Peyer's patch (tissue), 4 donors: ENCODE results near the gene TRAF3IP3.

Source experiments
- POLR2A ChIP-seq, 2 donors: fragments of 450-650 bp; IDR thresholded peaks; one replicate each; pipeline ENCODE4 v1.5.1; 2017; ENCODE audit warnings: antibody characterized with exemption in 2 of 2, mild to moderate bottlenecking in 2 of 2, moderate library complexity in 2 of 2
- TF ChIP-seq, protein P1 (sequence below), 6 experiments: fragments of 450-650 bp in 4 of 6; fragments of 200-600 bp in 2 of 6; sonication (generic) in 1 of 6; IDR thresholded peaks; one replicate each; pipeline ENCODE4 v1.5.1; 2017 to 2019; ENCODE audit warnings: antibody characterized with exemption in 6 of 6, mild to moderate bottlenecking in 3 of 6, moderate library complexity in 1 of 6

DNA sequence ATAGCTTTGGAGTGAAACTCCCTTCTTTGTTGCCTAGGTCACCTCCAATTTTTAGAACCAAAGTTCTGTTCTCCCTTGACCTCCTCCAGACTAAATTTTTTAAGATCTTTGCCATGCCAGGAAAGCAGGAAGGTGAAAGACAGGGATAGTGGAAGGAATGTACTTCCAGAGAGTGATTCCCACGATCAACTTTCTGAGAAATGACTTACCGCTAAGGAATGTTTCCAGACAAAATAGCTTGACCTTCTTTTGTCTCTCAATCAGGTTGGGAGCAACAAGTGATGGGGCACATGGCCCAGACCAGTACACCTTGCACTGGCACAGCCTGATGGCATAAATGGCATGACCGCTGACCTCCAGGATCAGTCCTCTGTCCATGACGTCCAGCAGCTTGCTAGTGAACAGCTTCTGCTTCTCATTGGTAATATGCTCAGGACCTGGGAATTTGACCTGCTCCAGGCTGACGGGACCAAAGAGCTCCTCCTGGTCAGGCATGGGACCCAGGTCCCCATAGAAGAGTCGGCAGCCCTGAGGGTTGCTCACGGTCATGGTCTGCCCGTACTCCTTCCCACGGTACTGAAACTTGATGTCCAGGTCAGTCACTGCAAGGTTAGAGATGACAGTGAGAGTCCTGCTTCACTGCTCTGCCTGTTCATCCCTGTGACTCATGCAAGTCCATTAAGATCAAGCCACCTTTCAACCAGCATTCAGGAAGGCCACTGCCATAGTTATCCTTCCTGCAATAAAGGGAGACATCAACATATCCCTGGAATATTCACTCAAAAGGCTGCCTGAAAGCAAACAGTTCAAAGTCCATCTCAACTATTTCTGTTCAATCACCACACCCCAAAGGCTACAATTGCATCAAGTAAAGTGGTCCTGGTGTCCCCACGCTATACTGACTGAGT lies 34.7 kb downstream of the TRAF3IP3 start:
- TF ChIP-seq, protein P1, sequence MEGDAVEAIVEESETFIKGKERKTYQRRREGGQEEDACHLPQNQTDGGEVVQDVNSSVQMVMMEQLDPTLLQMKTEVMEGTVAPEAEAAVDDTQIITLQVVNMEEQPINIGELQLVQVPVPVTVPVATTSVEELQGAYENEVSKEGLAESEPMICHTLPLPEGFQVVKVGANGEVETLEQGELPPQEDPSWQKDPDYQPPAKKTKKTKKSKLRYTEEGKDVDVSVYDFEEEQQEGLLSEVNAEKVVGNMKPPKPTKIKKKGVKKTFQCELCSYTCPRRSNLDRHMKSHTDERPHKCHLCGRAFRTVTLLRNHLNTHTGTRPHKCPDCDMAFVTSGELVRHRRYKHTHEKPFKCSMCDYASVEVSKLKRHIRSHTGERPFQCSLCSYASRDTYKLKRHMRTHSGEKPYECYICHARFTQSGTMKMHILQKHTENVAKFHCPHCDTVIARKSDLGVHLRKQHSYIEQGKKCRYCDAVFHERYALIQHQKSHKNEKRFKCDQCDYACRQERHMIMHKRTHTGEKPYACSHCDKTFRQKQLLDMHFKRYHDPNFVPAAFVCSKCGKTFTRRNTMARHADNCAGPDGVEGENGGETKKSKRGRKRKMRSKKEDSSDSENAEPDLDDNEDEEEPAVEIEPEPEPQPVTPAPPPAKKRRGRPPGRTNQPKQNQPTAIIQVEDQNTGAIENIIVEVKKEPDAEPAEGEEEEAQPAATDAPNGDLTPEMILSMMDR (IDR thresholded peaks at IDR 0.05) = no peak
- no peak for TF ChIP-seq POLR2A (IDR thresholded peaks at IDR 0.05)
